Measurements from ENCODE around the gene MYO16.

GRCh38 chr13:109007946-109008345 lies 378.5 kb downstream of the MYO16 start:
- TF ChIP-seq CTCF (conservative IDR thresholded peaks at IDR 0.05; ENCODE audit: low read length) (no peak), EZH2phosphoT487 (IDR thresholded peaks at IDR 0.05; ENCODE audit: borderline replicate concordance) (no peak)
